Caco-2 (cell line): ENCODE results near the gene IFNW1. TPM values are rescaled to one million over a fixed set of nuclear protein-coding genes. Genes with fewer than 3 reads are reported as not detected.
"Not testable (repeated sequence)": the region's sequence is repeated elsewhere in the genome, so short reads cannot be mapped to it uniquely, and the experiment has no call there.

Source experiments
- Bru-seq: library from RNA; stranded (reverse); fragments of 400-500 nt; gene quantifications from one replicate; lab custom pipeline; 2021; lab: Mats Ljungman, UMichigan
- BruChase-seq, 2 experiments: library from RNA; stranded (reverse); fragments of 400-500 nt; gene quantifications; one replicate each; lab custom pipeline; 2021; lab: Mats Ljungman, UMichigan
- BruUV-seq: library from RNA; stranded (reverse); fragments of 400-500 nt; replicated peaks from 2 replicates; lab custom pipeline; 2021; lab: Mats Ljungman, UMichigan
- CTCF ChIA-PET: fragments of 300-600 bp; sonication (Branson Sonifier 250); formaldehyde crosslinking; loops from one replicate; lab custom pipeline; 2022; ENCODE audit warnings: antibody characterized with exemption; lab: Charles Lee
- POLR2A ChIA-PET: fragments of 300-600 bp; sonication (Branson Sonifier 250); formaldehyde crosslinking; loops from one replicate; lab custom pipeline; 2022; ENCODE audit warnings: antibody characterized with exemption; lab: Charles Lee
- DNase-seq, 2 experiments: peaks; one replicate each; pipeline versions ENCODE4 v3.0.0 to v3.0.0-alpha.2; 2020 to 2022
- H3K27me3 ChIP-seq: replicated peaks from 2 replicates; pipeline ENCODE4 v1.6.0; 2011; ENCODE audit warnings: low read length; ENCODE audit not compliant: control insufficient read depth, insufficient read depth
- H3K36me3 ChIP-seq: 2 replicates; pipeline ENCODE4 v1.5.1; 2011; ENCODE audit warnings: low read length; ENCODE audit not compliant: control insufficient read depth, insufficient read depth
- H3K4me1 ChIP-seq: fragments of 250-450 bp; sonication (Bioruptor Pico); 2 replicates; pipeline ENCODE4 v1.5.1; 2020; ENCODE audit warnings: mild to moderate bottlenecking
- H3K4me3 ChIP-seq: 2 replicates; pipeline ENCODE4 v1.5.1; 2011; ENCODE audit warnings: low read depth, mild to moderate bottlenecking, control low read depth, low read length
- H3K9me3 ChIP-seq: fragments of 250-450 bp; sonication (Bioruptor Pico); 2 replicates; pipeline ENCODE4 v1.5.1; 2020; ENCODE audit warnings: mild to moderate bottlenecking, moderate library complexity
- H3K27ac Mint-ChIP-seq: one replicate; pipeline ENCODE4 v1.8.0; 2022; ENCODE audit warnings: mixed read lengths; ENCODE audit not compliant: unreplicated experiment
- H3K27me3 Mint-ChIP-seq: one replicate; pipeline ENCODE4 v1.8.0; 2022; ENCODE audit warnings: mixed read lengths; ENCODE audit not compliant: insufficient read depth, unreplicated experiment
- H3K36me3 Mint-ChIP-seq: one replicate; pipeline ENCODE4 v1.8.0; 2022; ENCODE audit warnings: mild to moderate bottlenecking, mixed read lengths; ENCODE audit not compliant: insufficient read depth, unreplicated experiment
- H3K4me1 Mint-ChIP-seq: one replicate; pipeline ENCODE4 v1.8.0; 2022; ENCODE audit warnings: low read depth, mixed read lengths; ENCODE audit not compliant: unreplicated experiment
- H3K4me3 Mint-ChIP-seq: one replicate; pipeline ENCODE4 v1.8.0; 2022; ENCODE audit warnings: mild to moderate bottlenecking, moderate library complexity, mixed read lengths; ENCODE audit not compliant: unreplicated experiment
- H3K9me3 Mint-ChIP-seq: one replicate; pipeline ENCODE4 v1.8.0; 2022; ENCODE audit warnings: mixed read lengths; ENCODE audit not compliant: unreplicated experiment
- intact Hi-C: fragments of 100-400 bp; cut with micrococcal nuclease; formaldehyde crosslinking; loops from one replicate; pipeline ENCODE4 v1.10.0; 2022; ENCODE audit not compliant: unreplicated experiment
- long read RNA-seq: library from polyadenylated mRNA; stranded (forward); transcript quantifications from one replicate; pipeline ENCODE4 v2.0.0, GENCODE V29; 2022
- total RNA-seq: library from RNA; stranded (reverse); gene quantifications from 2 replicates; pipeline ENCODE4 v1.2.3, GENCODE V29; 2022
- TF ChIP-seq, protein P1 (sequence below), 2 experiments: fragments of 200-600 bp in 1 of 2; IDR thresholded peaks; 1 replicate in 1 of 2; 2 replicates in 1 of 2; pipeline versions ENCODE4 v1.5.1 to v1.8.0; 2011 to 2022; ENCODE audit warnings: antibody characterized with exemption in 1 of 2, control low read depth in 1 of 2, inconsistent platforms in 1 of 2, low read depth in 1 of 2, low read length in 1 of 2, mild to moderate bottlenecking in 1 of 2, moderate library complexity in 1 of 2; ENCODE audit not compliant: insufficient read depth in 1 of 2, severe bottlenecking in 1 of 2, unreplicated experiment in 1 of 2

The IFNW1 gene
- total RNA-seq (not detected in 2 replicates), Bru-seq, nascent RNA (not detected), BruChase-seq, experiment 1, labeled RNA remaining after a 2-hour chase (not detected), BruChase-seq, experiment 2, labeled RNA remaining after a 6-hour chase (not detected)
- long read RNA-seq, result 0 reads

DNA sequence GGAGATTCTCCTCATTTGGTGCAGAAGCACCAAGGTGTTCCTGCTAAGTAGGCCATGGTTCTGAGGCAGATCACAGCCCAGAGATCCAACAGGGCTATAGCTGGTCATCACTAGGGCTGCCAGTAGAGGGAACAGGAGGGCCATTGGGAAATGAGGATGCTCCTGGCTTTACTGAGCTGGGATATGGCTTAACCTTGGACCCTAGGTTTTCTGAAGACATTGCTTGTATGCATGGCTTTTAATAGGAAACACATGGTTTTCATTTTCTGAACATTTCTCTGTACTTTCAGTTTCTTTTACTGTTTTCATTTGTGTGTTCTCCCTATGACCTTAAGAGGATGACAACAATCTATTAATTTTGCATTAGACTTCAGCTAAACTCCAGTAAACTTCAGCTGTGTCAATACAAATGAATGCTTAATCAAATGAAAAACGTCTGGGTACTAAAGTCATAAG, at the start of gene IFNW1:
IFNW1 (minus strand) TSS at position 406 of the 456 bp plus-strand sequence; CDS start at position 144, 262 bp downstream.
- Mint-ChIP-seq H3K27me3 (peaks cover 12% of the 10 kb centered on the region), H3K36me3 (no peaks in the 10 kb centered on the region), H3K27ac (no peak within 1 kb of the TSS), H3K4me3 (no peak within 1 kb of the TSS), H3K4me1 (no peaks in the 10 kb centered on the region), H3K9me3 (no peaks in the 10 kb centered on the region)
- BruUV-seq, result no TSS peak
- H3K36me3 ChIP-seq, result no peaks in the 10 kb centered on the region
- no peaks in the 10 kb centered on the region for H3K27me3 ChIP-seq
- DNase-seq, result peak in 1 of 2 experiments; percentile 5
- ChIA-PET CTCF (no interaction called here), POLR2A (no interaction called here)
- H3K4me1 ChIP-seq, result no peaks in the 10 kb centered on the region
- no peaks in the 10 kb centered on the region for H3K9me3 ChIP-seq
- TF ChIP-seq, protein P1, sequence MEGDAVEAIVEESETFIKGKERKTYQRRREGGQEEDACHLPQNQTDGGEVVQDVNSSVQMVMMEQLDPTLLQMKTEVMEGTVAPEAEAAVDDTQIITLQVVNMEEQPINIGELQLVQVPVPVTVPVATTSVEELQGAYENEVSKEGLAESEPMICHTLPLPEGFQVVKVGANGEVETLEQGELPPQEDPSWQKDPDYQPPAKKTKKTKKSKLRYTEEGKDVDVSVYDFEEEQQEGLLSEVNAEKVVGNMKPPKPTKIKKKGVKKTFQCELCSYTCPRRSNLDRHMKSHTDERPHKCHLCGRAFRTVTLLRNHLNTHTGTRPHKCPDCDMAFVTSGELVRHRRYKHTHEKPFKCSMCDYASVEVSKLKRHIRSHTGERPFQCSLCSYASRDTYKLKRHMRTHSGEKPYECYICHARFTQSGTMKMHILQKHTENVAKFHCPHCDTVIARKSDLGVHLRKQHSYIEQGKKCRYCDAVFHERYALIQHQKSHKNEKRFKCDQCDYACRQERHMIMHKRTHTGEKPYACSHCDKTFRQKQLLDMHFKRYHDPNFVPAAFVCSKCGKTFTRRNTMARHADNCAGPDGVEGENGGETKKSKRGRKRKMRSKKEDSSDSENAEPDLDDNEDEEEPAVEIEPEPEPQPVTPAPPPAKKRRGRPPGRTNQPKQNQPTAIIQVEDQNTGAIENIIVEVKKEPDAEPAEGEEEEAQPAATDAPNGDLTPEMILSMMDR (IDR thresholded peaks at IDR 0.05; ENCODE audit: insufficient read depth in 1 of 2, low read depth in 1 of 2, low read length in 1 of 2, severe bottlenecking in 1 of 2, unreplicated experiment in 1 of 2), result no peak
- no peak within 1 kb of the TSS for H3K4me3 ChIP-seq
- intact Hi-C loops, result loop anchor here (2.0 kb wide), 1 partner anchor 65 kb away; the partner anchor contains the start of gene IFNA10

DNA sequence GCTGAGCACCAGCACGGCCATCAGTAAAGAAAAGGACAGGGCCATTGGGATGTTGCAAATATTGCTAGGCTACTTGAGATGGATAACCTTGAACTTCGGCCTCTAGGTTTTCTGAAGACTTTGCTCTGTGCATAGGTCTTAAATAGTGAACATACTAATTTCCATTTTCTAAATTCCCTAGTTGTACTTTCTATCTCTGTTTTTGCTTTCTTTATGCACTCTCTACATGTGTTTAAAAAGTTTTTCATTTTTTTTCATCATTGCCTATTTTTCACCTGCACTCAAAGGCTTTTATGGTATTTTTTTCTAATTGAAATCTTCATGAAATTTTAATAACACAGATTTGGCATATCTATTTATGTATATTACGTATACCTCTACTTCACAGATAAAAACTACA, 45.9 kb upstream of the IFNW1 start, which contains the start of gene IFNA4:
IFNA4 (minus strand) TSS at position 101 of the 400 bp plus-strand sequence; CDS start at position 45, 56 bp downstream.
- H3K4me3 Mint-ChIP-seq, H3K4me1 ChIP-seq, POLR2A ChIA-PET, H3K4me1 Mint-ChIP-seq, H3K9me3 ChIP-seq, CTCF ChIA-PET, BruUV-seq, H3K36me3 ChIP-seq, H3K27me3 ChIP-seq, H3K27ac Mint-ChIP-seq, H3K4me3 ChIP-seq, H3K36me3 Mint-ChIP-seq, H3K9me3 Mint-ChIP-seq, DNase-seq: not testable (repeated sequence)
- peaks cover 10% of the 10 kb centered on the region for H3K27me3 Mint-ChIP-seq
- intact Hi-C loops, result loop anchor here (10.0 kb wide), 1 partner anchor 127 kb away; no protein-coding TSS in a partner anchor

DNA sequence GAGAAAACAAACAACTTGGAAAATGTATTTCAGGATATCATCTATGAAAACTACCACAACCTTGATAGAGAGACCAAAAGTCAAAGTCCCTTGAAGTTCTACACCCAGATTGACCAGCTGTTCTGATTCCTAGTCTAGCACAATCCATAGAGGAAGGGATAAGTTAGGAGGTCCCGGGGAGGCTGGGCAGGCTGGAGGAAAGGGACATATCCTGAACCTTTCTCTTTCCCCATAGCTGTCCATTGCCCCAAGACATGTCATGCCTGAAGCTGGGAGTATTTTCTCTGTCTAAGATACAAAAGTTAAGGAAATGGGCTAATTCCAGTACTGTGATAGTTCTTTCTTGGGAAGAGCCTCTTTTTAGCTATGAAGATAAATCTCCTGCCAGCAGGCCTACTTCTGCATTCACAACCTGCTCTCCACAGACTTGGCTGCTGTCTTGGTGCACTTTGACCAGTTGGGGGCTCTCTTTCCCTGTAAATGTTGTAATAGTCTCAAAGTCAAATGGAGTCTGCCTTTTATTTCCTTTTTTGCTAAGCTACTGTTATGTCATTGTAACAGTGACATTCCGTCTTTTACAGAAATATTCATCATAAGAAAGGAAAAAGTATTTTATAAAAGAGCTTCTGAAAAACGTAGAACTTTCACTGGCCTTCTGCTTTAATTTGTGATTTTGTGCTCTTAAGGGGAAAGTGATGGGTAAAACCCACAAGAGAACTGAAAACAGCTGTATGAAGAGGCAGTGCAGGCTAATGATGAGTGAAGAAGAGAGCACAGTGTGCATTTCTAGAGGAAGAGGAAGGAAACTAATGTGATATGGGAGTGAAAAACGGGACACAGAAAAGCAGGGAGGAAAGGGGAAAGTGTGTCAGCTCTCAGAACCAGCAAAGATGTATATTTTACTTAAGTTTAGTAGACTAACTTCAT, 41.4 kb upstream of the IFNW1 start:
- H3K27me3 ChIP-seq, H3K9me3 Mint-ChIP-seq, H3K4me3 ChIP-seq, H3K27ac Mint-ChIP-seq, H3K36me3 Mint-ChIP-seq, H3K4me3 Mint-ChIP-seq, H3K4me1 Mint-ChIP-seq, H3K9me3 ChIP-seq, BruUV-seq, H3K4me1 ChIP-seq, POLR2A ChIA-PET, H3K36me3 ChIP-seq: not testable (repeated sequence)
- TF ChIP-seq, protein P1 (IDR thresholded peaks at IDR 0.05; ENCODE audit: insufficient read depth in 1 of 2, low read depth in 1 of 2, low read length in 1 of 2, severe bottlenecking in 1 of 2, unreplicated experiment in 1 of 2), result peak in 1 of 2 experiments; percentile 23
- CTCF ChIA-PET, result interaction anchor here (1.2 kb wide), 1 partner anchor 8 kb away, joined by 3 read pairs; no protein-coding TSS in a partner anchor
- intact Hi-C loops, result loop anchor here (10.0 kb wide), 1 partner anchor 132 kb away; no protein-coding TSS in a partner anchor
- DNase-seq, result peak in 1 of 2 experiments; percentile 28
- peaks cover 10% of the 10 kb centered on the region for H3K27me3 Mint-ChIP-seq
